ENCODE measurements around the gene ZNF862.

DNA sequence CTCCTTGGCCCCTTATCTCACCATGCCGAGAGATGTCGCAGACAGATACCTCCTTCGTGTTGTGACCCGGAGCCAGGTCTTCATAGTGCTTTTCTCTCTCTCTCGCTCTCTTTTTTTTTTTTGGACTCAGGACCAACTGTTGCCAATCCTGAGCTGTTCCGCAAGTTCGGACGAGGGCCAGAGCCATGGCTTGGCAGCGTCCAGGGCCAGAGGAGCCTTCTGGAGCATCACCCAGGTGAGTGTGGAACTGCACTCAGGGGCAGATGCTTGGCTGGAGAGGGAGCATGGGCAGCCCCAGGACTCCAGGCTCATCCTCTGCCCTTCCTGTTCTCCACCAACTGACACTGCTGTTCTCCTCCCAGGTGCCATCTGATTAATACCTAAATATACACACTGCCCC, 7.8 kb downstream of the ZNF862 start:
- TF ChIP-seq, protein P1, sequence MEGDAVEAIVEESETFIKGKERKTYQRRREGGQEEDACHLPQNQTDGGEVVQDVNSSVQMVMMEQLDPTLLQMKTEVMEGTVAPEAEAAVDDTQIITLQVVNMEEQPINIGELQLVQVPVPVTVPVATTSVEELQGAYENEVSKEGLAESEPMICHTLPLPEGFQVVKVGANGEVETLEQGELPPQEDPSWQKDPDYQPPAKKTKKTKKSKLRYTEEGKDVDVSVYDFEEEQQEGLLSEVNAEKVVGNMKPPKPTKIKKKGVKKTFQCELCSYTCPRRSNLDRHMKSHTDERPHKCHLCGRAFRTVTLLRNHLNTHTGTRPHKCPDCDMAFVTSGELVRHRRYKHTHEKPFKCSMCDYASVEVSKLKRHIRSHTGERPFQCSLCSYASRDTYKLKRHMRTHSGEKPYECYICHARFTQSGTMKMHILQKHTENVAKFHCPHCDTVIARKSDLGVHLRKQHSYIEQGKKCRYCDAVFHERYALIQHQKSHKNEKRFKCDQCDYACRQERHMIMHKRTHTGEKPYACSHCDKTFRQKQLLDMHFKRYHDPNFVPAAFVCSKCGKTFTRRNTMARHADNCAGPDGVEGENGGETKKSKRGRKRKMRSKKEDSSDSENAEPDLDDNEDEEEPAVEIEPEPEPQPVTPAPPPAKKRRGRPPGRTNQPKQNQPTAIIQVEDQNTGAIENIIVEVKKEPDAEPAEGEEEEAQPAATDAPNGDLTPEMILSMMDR (conservative IDR thresholded peaks at IDR 0.05; ENCODE audit: low read length) = no peak
- TF ChIP-seq EZH2phosphoT487 (IDR thresholded peaks at IDR 0.05; ENCODE audit: borderline replicate concordance) = no peak
